Spinal cord (tissue), 10 donors: Measurements from ENCODE around the gene FAM107B. TPM values are rescaled to one million over a fixed set of nuclear protein-coding genes. Genes with fewer than 3 reads are reported as not detected.
A peak's percentile ranks its signal among the peaks of the same experiment; 100 is the strongest.
"Not testable (repeated sequence)": the region's sequence is repeated elsewhere in the genome, so short reads cannot be mapped to it uniquely, and the experiment has no call there.

Source experiments
- DNase-seq, 6 donors: peaks; one replicate each; pipeline versions ENCODE4 v3.0.0 to v3.0.0-alpha.2; 2013 to 2015; ENCODE audit warnings: low spot score in 6 of 6, low read depth in 4 of 6
- H3K27ac ChIP-seq: one replicate; pipeline ENCODE4 v1.5.1; 2013; ENCODE audit warnings: low read depth, low read length, control low read depth
- H3K27me3 ChIP-seq: one replicate; pipeline ENCODE4 v1.6.1; 2013; ENCODE audit warnings: low read length; ENCODE audit not compliant: control insufficient read depth, insufficient read depth
- H3K36me3 ChIP-seq: one replicate; pipeline ENCODE4 v1.6.1; 2013; ENCODE audit warnings: low read length; ENCODE audit not compliant: control insufficient read depth, insufficient read depth
- H3K4me1 ChIP-seq: one replicate; pipeline ENCODE4 v1.6.1; 2013; ENCODE audit warnings: low read length; ENCODE audit not compliant: control insufficient read depth, insufficient read depth
- H3K4me3 ChIP-seq: one replicate; pipeline ENCODE4 v1.5.1; 2013; ENCODE audit warnings: low read depth, low read length, control low read depth
- H3K9me3 ChIP-seq: one replicate; pipeline ENCODE4 v1.6.1; 2013; ENCODE audit warnings: low read length; ENCODE audit not compliant: control insufficient read depth, insufficient read depth
- WGBS: methylation state at CpG from one replicate; pipeline ENCODE4 v1.1.5; 2013; ENCODE audit warnings: missing lambda C conversion rate; ENCODE audit not compliant: insufficient coverage; 5-methylcytosine and 5-hydroxymethylcytosine counted together
- polyA plus RNA-seq, 2 donors: library from polyadenylated mRNA; unstranded; fragments of 120-200 nt; gene quantifications; one replicate each; pipeline ENCODE4 v1.2.1, GENCODE V29; 2013; ENCODE audit not compliant: insufficient read length in 2 of 2
- total RNA-seq, 2 donors: library from RNA; depleted of rRNA in 1 of 2; stranded (reverse); fragments of 120-200 nt in 1 of 2; fragments of >200 nt in 1 of 2; gene quantifications; one replicate each; pipeline versions ENCODE4 v1.2.3 to v1.2.4, GENCODE V29; 2013 to 2014
- donor health status: healthy.

FAM107B gene
- total and polyA plus RNA-seq, 4 donors = 36.4 to 56.9 (median 47.1) TPM

GRCh38 chr10:14593806-14594205 lies 180.9 kb downstream of the FAM107B start:
- WGBS = 100% methylated on average over 1 of the region's 3 CpGs
- no peaks in the 10 kb centered on the region for H3K4me1 ChIP-seq
- H3K9me3 ChIP-seq = no peaks in the 10 kb centered on the region
- H3K4me3 ChIP-seq = no peak overlapping the region
- H3K36me3 ChIP-seq = peaks cover 5% of the 10 kb centered on the region
- no peaks in the 10 kb centered on the region for H3K27me3 ChIP-seq
- H3K27ac ChIP-seq = no peak overlapping the region
- DNase-seq = no peak

GRCh38 chr10:14592566-14592965 lies 182.1 kb downstream of the FAM107B start:
- Histone ChIP-seq H3K9me3 (no peaks in the 10 kb centered on the region), H3K36me3 (peaks cover 3% of the 10 kb centered on the region), H3K4me3 (no peak overlapping the region), H3K27me3 (no peaks in the 10 kb centered on the region), H3K27ac (no peak overlapping the region), H3K4me1 (no peaks in the 10 kb centered on the region)
- 70% methylated on average over 4 of the region's 6 CpGs for WGBS
- DNase-seq = no peak

GRCh38 chr10:14592026-14592425 lies 182.7 kb downstream of the FAM107B start:
- peaks cover 3% of the 10 kb centered on the region for H3K36me3 ChIP-seq
- no peaks in the 10 kb centered on the region for H3K27me3 ChIP-seq
- H3K4me1 ChIP-seq = no peaks in the 10 kb centered on the region
- DNase-seq = no peak
- H3K4me3 ChIP-seq = no peak overlapping the region
- 85% methylated on average over 4 of the region's 5 CpGs for WGBS
- no peaks in the 10 kb centered on the region for H3K9me3 ChIP-seq
- no peak overlapping the region for H3K27ac ChIP-seq

GRCh38 chr10:14588938-14589294 lies 185.8 kb downstream of the FAM107B start:
- H3K36me3 ChIP-seq, DNase-seq, H3K27ac ChIP-seq, H3K4me3 ChIP-seq, H3K9me3 ChIP-seq, H3K27me3 ChIP-seq, H3K4me1 ChIP-seq: not testable (repeated sequence)
- WGBS = 90% methylated on average over 2 of the region's 6 CpGs

DNA sequence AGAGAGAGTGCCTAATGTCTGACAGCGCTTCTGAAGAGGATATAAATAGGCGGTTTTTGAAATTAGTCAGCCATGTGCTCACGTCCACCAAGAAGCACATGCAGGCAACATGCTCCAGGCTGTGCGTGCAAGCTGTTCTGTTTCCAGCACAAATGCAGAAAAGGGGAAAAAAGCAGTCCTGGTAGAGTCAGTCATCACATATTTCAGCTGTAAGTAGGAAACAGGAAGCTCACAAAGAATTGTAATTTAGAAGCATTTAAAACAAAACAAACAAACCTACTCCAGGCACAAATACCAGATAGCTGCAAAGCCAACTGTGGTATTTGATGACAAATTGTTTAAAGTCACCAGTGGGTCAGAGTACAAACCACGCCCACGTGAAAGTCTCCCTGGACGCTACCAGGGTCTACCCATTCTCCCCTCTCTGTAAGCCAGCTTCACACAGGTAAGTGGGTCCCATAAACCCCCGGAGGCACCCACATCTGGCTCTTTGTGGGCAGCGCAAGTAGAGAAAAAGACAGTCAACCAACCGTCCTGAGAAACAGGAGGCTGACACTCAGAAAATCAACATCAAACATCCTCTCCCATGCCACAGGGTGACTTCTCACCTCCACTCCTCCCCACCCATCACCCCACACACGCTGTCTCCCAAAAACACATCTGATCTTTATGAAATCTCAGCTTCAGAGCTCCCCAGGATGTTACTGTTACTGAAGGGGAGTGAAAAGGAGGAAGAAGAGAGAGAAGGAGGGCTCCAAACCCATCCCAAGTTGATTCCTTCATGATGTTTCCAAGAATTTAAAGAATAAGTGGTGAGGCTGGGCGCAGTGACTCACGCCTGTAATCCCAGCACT lies 186.4 kb downstream of the FAM107B start:
- H3K27me3 ChIP-seq = no peaks in the 10 kb centered on the region
- DNase-seq = peak in 2 of 6 donors; percentile 58 to 88
- 79% methylated on average over 8 of the region's 13 CpGs for WGBS
- no peaks in the 10 kb centered on the region for H3K36me3 ChIP-seq
- no peak overlapping the region for H3K4me3 ChIP-seq
- H3K4me1 ChIP-seq = peaks cover under 1% of the 10 kb centered on the region
- H3K27ac ChIP-seq = no peak overlapping the region
- no peaks in the 10 kb centered on the region for H3K9me3 ChIP-seq

DNA sequence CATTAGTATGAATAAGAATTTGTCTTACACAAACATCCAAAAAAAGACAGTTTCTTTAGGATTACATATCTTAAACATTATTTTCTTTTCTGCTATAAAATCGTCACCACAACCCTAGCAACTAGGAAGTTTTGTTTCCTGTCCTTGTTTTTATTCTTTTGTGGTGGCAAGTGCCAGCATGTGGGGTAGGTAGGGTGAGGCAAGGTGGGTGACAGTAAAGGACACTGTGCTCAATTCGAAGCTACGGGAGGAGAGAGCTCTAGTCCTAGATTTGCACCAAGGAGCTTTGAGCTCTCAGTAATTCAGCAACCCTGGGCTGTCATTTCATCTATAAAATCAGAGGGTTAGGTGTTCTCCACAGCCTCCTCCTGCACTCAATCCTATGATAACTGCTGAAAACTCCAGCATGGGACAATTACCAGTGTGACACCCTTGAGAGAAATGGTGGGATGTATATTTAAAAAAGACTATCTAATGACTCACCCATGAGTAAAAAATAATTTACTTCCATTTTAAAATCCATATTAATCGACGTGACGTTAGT lies 187.1 kb downstream of the FAM107B start:
- no CpG with 5 or more reads among the region's 6 CpGs for WGBS
- DNase-seq = no peak
- Histone ChIP-seq H3K4me3 (no peak overlapping the region), H3K27ac (no peak overlapping the region), H3K9me3 (no peaks in the 10 kb centered on the region), H3K4me1 (peaks cover 7% of the 10 kb centered on the region), H3K36me3 (no peaks in the 10 kb centered on the region), H3K27me3 (no peaks in the 10 kb centered on the region)

DNA sequence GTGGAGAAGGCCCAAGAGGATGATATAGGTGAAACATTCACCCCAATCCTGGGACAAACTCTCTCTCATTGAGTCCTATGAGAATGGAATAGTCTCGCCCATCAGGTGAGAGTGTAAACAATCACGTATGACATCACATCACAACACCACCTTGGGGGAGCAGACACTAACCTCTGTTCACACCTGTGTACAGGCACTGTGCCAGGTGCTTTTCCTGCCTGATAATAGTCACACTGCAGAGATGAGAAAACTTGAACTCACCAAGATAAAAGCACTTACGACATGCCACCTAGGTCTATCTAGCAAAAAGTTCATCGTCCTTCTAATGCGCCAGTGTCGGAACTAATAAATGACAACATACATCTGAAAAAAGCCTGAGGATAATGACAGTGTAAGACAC lies 187.8 kb downstream of the FAM107B start:
- Histone ChIP-seq H3K36me3 (no peaks in the 10 kb centered on the region), H3K9me3 (no peaks in the 10 kb centered on the region), H3K4me1 (peaks cover 9% of the 10 kb centered on the region), H3K27ac (no peak overlapping the region), H3K4me3 (no peak overlapping the region), H3K27me3 (no peaks in the 10 kb centered on the region)
- 90% methylated on average over 2 of the region's 6 CpGs for WGBS
- no peak for DNase-seq

- Histone ChIP-seq H3K9me3 (no peaks in the 10 kb centered on the region), H3K4me1 (peaks cover 19% of the 10 kb centered on the region), H3K27me3 (no peaks in the 10 kb centered on the region), H3K36me3 (no peaks in the 10 kb centered on the region), H3K4me3 (no peak overlapping the region), H3K27ac (no peak overlapping the region)
- no peak for DNase-seq
- WGBS = 84% methylated on average over 14 of the region's 15 CpGs
Measured at GRCh38 chr10:14585287-14586193, 189.2 kb downstream of the FAM107B start.

- H3K27ac ChIP-seq = no peak overlapping the region
- WGBS = 100% methylated on average over 2 of the region's 3 CpGs
- DNase-seq = no peak
Measured at GRCh38 chr10:14584661-14585060, 190.0 kb downstream of the FAM107B start.

More at GRCh38 chr10:14584661-14585060, 190.0 kb downstream of the FAM107B start:
- Histone ChIP-seq H3K27me3 (no peaks in the 10 kb centered on the region), H3K4me1 (peaks cover 19% of the 10 kb centered on the region), H3K36me3 (no peaks in the 10 kb centered on the region), H3K9me3 (no peaks in the 10 kb centered on the region), H3K4me3 (no peak overlapping the region)
